GM19463 (cell line): Measurements from ENCODE around the gene TFRC.
"Not testable (repeated sequence)": the region's sequence is repeated elsewhere in the genome, so short reads cannot be mapped to it uniquely, and the experiment has no call there.

Source experiments
- ATAC-seq: cut with Tn5 transposase; IDR thresholded peaks from one replicate; pipeline ENCODE4 v1.9.1; 2021; ENCODE audit warnings: mild to moderate bottlenecking, moderate library complexity; ENCODE audit not compliant: unreplicated experiment

The TFRC gene

DNA sequence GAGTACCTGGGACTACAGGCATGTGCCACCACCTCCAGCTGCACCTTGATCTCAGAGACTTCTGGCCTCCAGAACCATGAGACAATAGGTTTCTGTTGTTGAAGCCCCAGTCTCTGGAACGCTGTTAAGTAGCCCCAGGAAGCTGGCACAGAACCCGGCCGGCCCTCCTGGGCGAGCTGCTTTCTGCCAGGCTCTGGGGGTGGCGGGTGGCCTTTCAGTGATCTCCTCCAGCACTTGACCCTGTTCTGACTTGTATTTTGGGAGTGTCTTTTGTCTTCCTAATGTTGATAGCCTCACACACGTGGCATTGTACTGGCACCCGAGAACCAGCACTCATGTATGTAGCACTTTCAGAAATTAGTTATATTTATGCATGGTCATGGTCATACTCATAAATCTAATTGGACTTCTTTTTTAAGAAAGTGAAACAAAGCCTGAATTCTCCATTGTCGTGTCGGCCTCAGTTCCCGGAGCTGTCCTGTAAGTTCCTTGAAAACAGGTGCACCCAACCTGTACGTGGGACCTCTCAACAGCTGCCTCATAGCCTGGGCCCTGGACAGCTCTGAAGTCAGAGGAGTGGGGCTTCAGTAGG lies 74.0 kb downstream of the TFRC start:
- no peak for ATAC-seq

- not testable (repeated sequence) for ATAC-seq
Measured at GRCh38 chr3:196005338-196005737, 76.6 kb downstream of the TFRC start.

GRCh38 chr3:196004359-196005052 lies 77.4 kb downstream of the TFRC start:
- not testable (repeated sequence) for ATAC-seq

- ATAC-seq, result no peak
Measured at GRCh38 chr3:196003611-196004010, 78.3 kb downstream of the TFRC start.

DNA sequence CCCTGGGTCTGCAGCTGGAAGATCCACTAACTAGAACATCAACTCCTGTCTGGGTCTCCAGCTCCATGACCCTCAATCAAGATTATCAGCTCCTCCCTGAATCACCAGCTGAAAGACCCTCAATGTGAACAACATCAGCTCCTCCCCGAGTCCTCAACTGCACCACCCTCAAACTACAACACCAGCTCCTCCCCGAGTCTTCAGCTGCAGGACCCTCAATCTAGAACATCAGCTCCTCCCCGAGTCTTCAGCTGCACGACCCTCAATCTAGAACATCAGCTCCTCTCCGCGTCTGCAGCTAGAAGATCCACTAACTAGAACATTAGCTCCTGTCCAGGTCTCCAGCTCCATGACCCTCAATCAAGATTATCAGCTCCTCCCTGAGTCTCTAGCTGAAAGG lies 79.2 kb downstream of the TFRC start:
- not testable (repeated sequence) for ATAC-seq

DNA sequence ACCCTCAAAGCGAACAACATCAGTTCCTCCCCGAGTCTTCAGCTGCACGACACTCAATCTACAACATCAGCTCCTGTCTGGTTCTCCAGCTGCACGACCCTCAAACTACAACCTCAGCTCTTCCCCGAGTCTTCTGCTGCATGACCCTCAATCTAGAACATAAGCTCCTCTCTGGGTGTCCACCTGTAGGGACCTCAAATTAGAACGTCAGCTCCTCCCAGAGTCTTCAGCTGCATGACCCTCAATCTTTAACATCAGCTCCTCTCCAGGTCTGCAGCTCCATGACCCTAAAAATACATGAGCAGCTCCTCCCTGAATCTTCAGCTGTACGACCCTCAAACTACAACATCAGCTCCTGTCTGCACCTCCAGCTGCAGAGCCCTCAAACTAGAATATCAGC lies 80.7 kb downstream of the TFRC start:
- ATAC-seq, result not testable (repeated sequence)

DNA sequence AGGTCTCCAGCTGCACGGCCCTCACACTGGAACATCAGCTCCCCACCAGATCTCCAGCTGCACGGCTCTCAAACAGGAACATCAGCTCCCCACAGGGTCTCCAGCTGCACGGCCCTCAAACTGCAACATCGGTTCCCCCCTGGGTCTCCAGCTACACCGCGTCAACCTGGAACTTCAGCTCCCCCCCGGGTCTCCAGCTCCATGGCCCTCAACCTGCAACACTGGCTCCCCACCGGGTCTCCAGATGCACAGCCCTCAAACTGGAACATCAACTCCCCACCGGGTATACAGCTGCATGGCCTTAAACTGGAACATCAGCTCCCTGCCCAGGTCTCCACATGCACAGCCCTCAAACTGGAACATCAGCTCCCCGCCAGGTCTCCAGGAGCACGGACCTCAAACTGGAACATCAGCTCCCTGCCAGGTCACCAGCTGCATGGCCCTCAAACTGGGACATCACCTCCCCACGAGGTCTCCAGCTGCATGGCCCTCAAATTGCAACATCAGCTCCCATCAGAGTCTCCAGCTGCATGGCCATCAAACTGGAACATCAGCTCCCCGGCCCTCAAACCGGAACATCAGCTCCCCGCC lies 81.4 kb downstream of the TFRC start:
- not testable (repeated sequence) for ATAC-seq

DNA sequence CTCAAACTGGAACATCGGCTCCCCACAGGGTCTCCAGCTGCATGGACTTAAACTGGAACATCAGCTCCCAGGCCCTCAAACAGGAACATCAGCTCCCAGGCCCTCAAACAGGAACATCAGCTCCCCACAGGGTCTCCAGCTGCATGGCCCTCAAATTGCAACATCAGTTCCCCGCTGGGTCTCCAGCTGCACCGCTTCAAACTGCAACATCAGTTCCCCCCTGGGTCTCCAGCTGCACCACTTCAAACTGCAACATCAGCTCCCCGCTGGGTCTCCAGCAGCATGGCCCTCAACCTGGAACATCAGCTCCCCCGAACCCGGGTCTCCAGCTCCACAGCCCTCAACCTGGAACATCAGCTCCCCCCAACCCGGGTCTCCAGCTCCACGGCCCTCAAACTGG lies 82.0 kb downstream of the TFRC start:
- ATAC-seq, result no peak
